H1 (cell line): Measurements from ENCODE around the gene FRAT2. TPM values are rescaled to one million over a fixed set of nuclear protein-coding genes. Genes with fewer than 3 reads are reported as not detected.

Experiments used
- ATF2 ChIP-seq: IDR thresholded peaks from 2 replicates; pipeline ENCODE4 v1.6.1; 2012; ENCODE audit warnings: low read length, inconsistent platforms
- EZH2 ChIP-seq: fragments of 200-600 bp; sonication (generic); IDR thresholded peaks from 2 replicates; pipeline ENCODE4 v1.7.1; 2012; ENCODE audit warnings: low read depth, mild to moderate bottlenecking, moderate library complexity, low read length, inconsistent platforms; ENCODE audit not compliant: severe bottlenecking
- RAD21 ChIP-seq, 2 experiments: IDR thresholded peaks in 1 of 2; conservative IDR thresholded peaks in 1 of 2; 2 replicates each; pipeline ENCODE4 v1.6.1; 2011; ENCODE audit warnings: low read depth in 2 of 2, low read length in 2 of 2, improper control_type of control experiment in 1 of 2, inconsistent platforms in 1 of 2, mild to moderate bottlenecking in 1 of 2, moderate library complexity in 1 of 2
- polyA plus RNA-seq, 7 experiments: library from polyadenylated mRNA; depleted of rRNA in 3 of 7; stranded (reverse) in 5 of 7; unstranded in 2 of 7; fragments of >200 nt in 5 of 7; fragments of 200-250 nt in 2 of 7; gene quantifications; 1 replicate in 5 of 7; 2 replicates in 1 of 7; 4 replicates in 1 of 7; pipeline versions ENCODE4 v1.2.1 to v1.2.3, GENCODE V29; 2011 to 2013; ENCODE audit warnings: missing spikeins in 2 of 7, mixed read lengths in 2 of 7
- total RNA-seq: library from RNA; stranded (reverse); fragmentation: NEBNext Ultra II Directional; extraction: Animal tissue kit (Norgen Biotek cat#: 25700); gene quantifications from 2 replicates; pipeline ENCODE4 v1.2.1, GENCODE V29; 2021
- TF ChIP-seq, protein P1 (sequence below): IDR thresholded peaks from 2 replicates; pipeline ENCODE4 v1.6.1; 2011; ENCODE audit warnings: low read depth, mild to moderate bottlenecking, low read length; ENCODE audit not compliant: insufficient read depth
- TF ChIP-seq, protein P2 (sequence below): IDR thresholded peaks from 2 replicates; pipeline ENCODE4 v1.6.1; 2012; ENCODE audit warnings: inconsistent platforms

The FRAT2 gene
- total and polyA plus RNA-seq, 2 of the 8 experiments (the other 6 are each of a cell fraction or from before 2014, with no cell fraction given), result 47.4 to 83.0 TPM

DNA sequence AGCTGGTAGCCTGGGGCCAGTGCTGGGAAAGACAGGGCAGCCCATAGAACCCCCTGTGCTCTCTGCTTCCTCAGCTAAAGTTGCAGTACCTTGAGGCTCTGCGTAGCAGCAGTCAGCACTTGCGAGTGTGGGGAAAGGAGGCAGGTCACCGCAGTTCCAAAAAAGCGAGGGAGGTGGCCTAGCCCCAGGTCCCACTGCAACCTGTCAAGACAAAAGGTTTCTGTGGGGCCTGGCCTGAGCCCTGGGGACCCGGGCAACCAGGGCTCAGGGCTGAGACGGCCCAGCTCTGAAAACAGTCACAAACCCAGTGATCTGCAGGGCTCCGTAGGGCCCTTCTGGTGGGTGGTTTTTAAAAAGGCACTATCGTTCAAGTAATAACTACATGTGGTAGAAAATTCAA lies 47.1 kb upstream of the FRAT2 start (continued):
- TF ChIP-seq RAD21 (IDR thresholded peaks at IDR 0.05 in 1 of 2, conservative IDR thresholded peaks at IDR 0.05 in 1 of 2; ENCODE audit: low read depth in 2 of 2, low read length in 2 of 2), result no peak
- TF ChIP-seq ATF2, result no peak
- TF ChIP-seq, protein P1, sequence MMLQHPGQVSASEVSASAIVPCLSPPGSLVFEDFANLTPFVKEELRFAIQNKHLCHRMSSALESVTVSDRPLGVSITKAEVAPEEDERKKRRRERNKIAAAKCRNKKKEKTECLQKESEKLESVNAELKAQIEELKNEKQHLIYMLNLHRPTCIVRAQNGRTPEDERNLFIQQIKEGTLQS, result no peak
- no peak for TF ChIP-seq EZH2
- TF ChIP-seq, protein P2, sequence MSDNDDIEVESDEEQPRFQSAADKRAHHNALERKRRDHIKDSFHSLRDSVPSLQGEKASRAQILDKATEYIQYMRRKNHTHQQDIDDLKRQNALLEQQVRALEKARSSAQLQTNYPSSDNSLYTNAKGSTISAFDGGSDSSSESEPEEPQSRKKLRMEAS, result no peak
